HepG2 (cell line): Measurements from ENCODE around the gene MRPL34. TPM values are rescaled to one million over a fixed set of nuclear protein-coding genes. Genes with fewer than 3 reads are reported as not detected.

Experiments used
- ATAC-seq: fragments of 200-7000 bp; cut with Tn5 transposase; 3 replicates; pipeline ENCODE4 v1.9.1; 2020; ENCODE audit warnings: mild to moderate bottlenecking, moderate library complexity
- BruUV-seq: library from RNA; stranded (reverse); fragments of 400-500 nt; replicated peaks from 2 replicates; lab custom pipeline; 2021; lab: Mats Ljungman, UMichigan
- CTCF ChIA-PET: fragments of 300-600 bp; formaldehyde crosslinking; extraction: SDS; loops from one replicate; lab custom pipeline; 2021; ENCODE audit warnings: low total read pairs, inconsistent platforms, low intra/inter-chr PET ratio; lab: Yijun Ruan, JAX
- POLR2A ChIA-PET: fragments of 350-600 bp; sonication (Branson Sonifier 250); formaldehyde crosslinking; loops from one replicate; lab custom pipeline; 2020; ENCODE audit warnings: antibody characterized with exemption, inconsistent platforms; lab: Yijun Ruan, JAX
- DNase-seq: peaks from one replicate; pipeline ENCODE4 v3.0.0-alpha.2; 2015; ENCODE audit warnings: low spot score
- FAIRE-seq: peaks from 3 replicates; lab custom pipeline; 2011; peaks lifted over from hg19 to GRCh38; lab: Jason Lieb, UNC
- H2AFZ ChIP-seq: one replicate; pipeline ENCODE4 v1.6.1; 2011; ENCODE audit warnings: low read length, inconsistent platforms
- H3K27ac ChIP-seq: fragments of 300-600 bp; 3 replicates; pipeline ENCODE4 v1.8.0; 2011; ENCODE audit warnings: mixed run types, mild to moderate bottlenecking, mixed read lengths, low read length, inconsistent platforms; ENCODE audit not compliant: insufficient read depth; ENCODE audit errors: extremely low read length
- H3K27me3 ChIP-seq, 2 experiments: fragments of 200-600 bp in 1 of 2; 2 replicates in 1 of 2; 3 replicates in 1 of 2; pipeline versions ENCODE4 v1.6.0 to v1.8.0; 2011; ENCODE audit warnings: low read length in 2 of 2, mild to moderate bottlenecking in 2 of 2, moderate library complexity in 2 of 2, inconsistent platforms in 1 of 2; ENCODE audit not compliant: insufficient read depth in 2 of 2, control insufficient read depth in 1 of 2
- H3K36me3 ChIP-seq, 2 experiments: fragments of 200-600 bp in 1 of 2; replicated peaks in 1 of 2; 2 replicates in 1 of 2; 3 replicates in 1 of 2; pipeline versions ENCODE4 v1.5.1 to v1.8.0; 2011; ENCODE audit warnings: low read length in 2 of 2, inconsistent platforms in 1 of 2; ENCODE audit not compliant: insufficient read depth in 2 of 2, control insufficient read depth in 1 of 2
- H3K4me1 ChIP-seq: 2 replicates; pipeline ENCODE4 v1.5.1; 2012; ENCODE audit warnings: low read length, inconsistent platforms; ENCODE audit not compliant: insufficient read depth
- H3K4me2 ChIP-seq: 2 replicates; pipeline ENCODE4 v1.6.0; 2011; ENCODE audit warnings: low read depth, low read length, inconsistent platforms
- H3K4me3 ChIP-seq, 3 experiments: fragments of 200-600 bp in 1 of 3; sonication (generic), shearing (Covaris generic) in 1 of 3; replicated peaks in 1 of 3; 2 replicates each; pipeline ENCODE4 v1.5.1; 2011 to 2016; ENCODE audit warnings: low read length in 3 of 3, inconsistent platforms in 2 of 3, low read depth in 2 of 3, mild to moderate bottlenecking in 2 of 3, control low read depth in 1 of 3, mixed read lengths in 1 of 3; ENCODE audit not compliant: insufficient read depth in 1 of 3
- H3K79me2 ChIP-seq: one replicate; pipeline ENCODE4 v1.6.1; 2011; ENCODE audit warnings: low read length, inconsistent platforms; ENCODE audit not compliant: insufficient read depth
- H3K9ac ChIP-seq: 2 replicates; pipeline ENCODE4 v1.6.0; 2011; ENCODE audit warnings: mild to moderate bottlenecking, low read depth, low read length, inconsistent platforms; ENCODE audit not compliant: insufficient read depth
- H3K9me3 ChIP-seq: 2 replicates; pipeline ENCODE4 v1.5.1; 2012; ENCODE audit warnings: mild to moderate bottlenecking, low read length
- H4K20me1 ChIP-seq: 2 replicates; pipeline ENCODE4 v1.6.0; 2011; ENCODE audit warnings: inconsistent platforms, mild to moderate bottlenecking, low read length, moderate library complexity; ENCODE audit not compliant: insufficient read depth
- CBFB ChIP-seq: sonication (generic); formaldehyde crosslinking; IDR thresholded peaks from 2 replicates; pipeline ENCODE4 v1.4.0; 2020; ENCODE audit warnings: missing genetic modification reagents
- DPF2 ChIP-seq: sonication (generic); formaldehyde crosslinking; IDR thresholded peaks from 2 replicates; pipeline ENCODE4 v1.4.0; 2020; ENCODE audit warnings: mild to moderate bottlenecking, low read depth, missing genetic modification reagents, borderline replicate concordance
- GATAD1 ChIP-seq: IDR thresholded peaks from 2 replicates; pipeline ENCODE4 v1.6.1; 2016; ENCODE audit warnings: missing genetic modification reagents, missing compliant biosample characterization
- KDM5B ChIP-seq: sonication (generic); formaldehyde crosslinking; IDR thresholded peaks from 2 replicates; pipeline ENCODE4 v1.4.0; 2020; ENCODE audit warnings: missing genetic modification reagents, mild to moderate bottlenecking, borderline replicate concordance
- KMT2B ChIP-seq: IDR thresholded peaks from 2 replicates; pipeline ENCODE4 v1.6.1; 2016; ENCODE audit warnings: missing genetic modification reagents, missing compliant biosample characterization
- RFX1 ChIP-seq: fragments of 450-650 bp; IDR thresholded peaks from 2 replicates; pipeline ENCODE4 v1.6.1; 2017
- RFX3 ChIP-seq: IDR thresholded peaks from 2 replicates; pipeline ENCODE4 v1.6.1; 2016; ENCODE audit warnings: missing biosample characterization, missing genetic modification reagents
- ZNF572 ChIP-seq: sonication (generic); formaldehyde crosslinking; IDR thresholded peaks from 2 replicates; pipeline ENCODE4 v1.5.1; 2020; ENCODE audit warnings: mild to moderate bottlenecking, missing genetic modification reagents
- ZNF607 ChIP-seq: sonication (generic); formaldehyde crosslinking; IDR thresholded peaks from 2 replicates; pipeline ENCODE4 v1.5.1; 2020; ENCODE audit warnings: missing genetic modification reagents, mild to moderate bottlenecking, borderline replicate concordance
- ZNF615 ChIP-seq: sonication (generic); formaldehyde crosslinking; IDR thresholded peaks from 2 replicates; pipeline ENCODE4 v1.5.0; 2020; ENCODE audit warnings: mild to moderate bottlenecking, missing genetic modification reagents, borderline replicate concordance
- ZNF713 ChIP-seq: sonication (generic); formaldehyde crosslinking; IDR thresholded peaks from 2 replicates; pipeline ENCODE4 v1.4.0; 2020; ENCODE audit warnings: mild to moderate bottlenecking, missing genetic modification reagents
- ZNF740 ChIP-seq: sonication (generic); formaldehyde crosslinking; IDR thresholded peaks from 2 replicates; pipeline ENCODE4 v1.4.0; 2020; ENCODE audit warnings: missing genetic modification reagents
- WGBS: methylation state at CpG from one replicate; pipeline ENCODE4 v1.1.6; 2017; ENCODE audit warnings: low lambda C conversion rate; 5-methylcytosine and 5-hydroxymethylcytosine counted together
- in situ Hi-C: cut with HindIII; loops from 2 replicates; pipeline ENCODE4 v1.10.0; 2017; ENCODE audit warnings: low pct_unique_long_range_greater_than_20kb; ENCODE audit not compliant: extremely low pct_ligation_motif_present
- intact Hi-C: fragments of 100-400 bp; cut with micrococcal nuclease; formaldehyde crosslinking; loops from one replicate; pipeline ENCODE4 v1.10.0; 2022; ENCODE audit not compliant: unreplicated experiment
- polyA plus RNA-seq, 8 experiments: library from polyadenylated mRNA; depleted of rRNA in 3 of 8; stranded (reverse) in 7 of 8; unstranded in 1 of 8; fragments of >200 nt; fragmentation: Illumina TruSeq in 4 of 8; extraction: Trizol in 4 of 8; gene quantifications; 2 replicates each; pipeline versions ENCODE4 v1.2.1 to v1.2.3, GENCODE V29; 2011 to 2016; ENCODE audit warnings: low read depth in 4 of 8, missing spikeins in 1 of 8, mixed read lengths in 1 of 8; ENCODE audit not compliant: insufficient read depth in 1 of 8
- total RNA-seq, 5 experiments: library from RNA; depleted of rRNA; stranded (reverse); fragments of >200 nt; fragmentation: Illumina TruSeq; extraction: Trizol; gene quantifications; 2 replicates each; pipeline ENCODE4 v1.2.3, GENCODE V29; 2016; ENCODE audit warnings: low read depth in 1 of 5
- TF ChIP-seq, protein P1 (sequence below): sonication (generic); formaldehyde crosslinking; IDR thresholded peaks from 2 replicates; pipeline ENCODE4 v1.4.0; 2020; ENCODE audit warnings: missing genetic modification reagents
- TF ChIP-seq, protein P2 (sequence below): sonication (generic); formaldehyde crosslinking; IDR thresholded peaks from 2 replicates; pipeline ENCODE4 v1.8.0; 2023; ENCODE audit warnings: mild to moderate bottlenecking, missing genetic modification reagents

The MRPL34 gene
- total and polyA plus RNA-seq, 2 of the 13 experiments (the other 11 are each of a cell fraction or from before 2014, with no cell fraction given): 74.0 to 77.3 TPM

DNA sequence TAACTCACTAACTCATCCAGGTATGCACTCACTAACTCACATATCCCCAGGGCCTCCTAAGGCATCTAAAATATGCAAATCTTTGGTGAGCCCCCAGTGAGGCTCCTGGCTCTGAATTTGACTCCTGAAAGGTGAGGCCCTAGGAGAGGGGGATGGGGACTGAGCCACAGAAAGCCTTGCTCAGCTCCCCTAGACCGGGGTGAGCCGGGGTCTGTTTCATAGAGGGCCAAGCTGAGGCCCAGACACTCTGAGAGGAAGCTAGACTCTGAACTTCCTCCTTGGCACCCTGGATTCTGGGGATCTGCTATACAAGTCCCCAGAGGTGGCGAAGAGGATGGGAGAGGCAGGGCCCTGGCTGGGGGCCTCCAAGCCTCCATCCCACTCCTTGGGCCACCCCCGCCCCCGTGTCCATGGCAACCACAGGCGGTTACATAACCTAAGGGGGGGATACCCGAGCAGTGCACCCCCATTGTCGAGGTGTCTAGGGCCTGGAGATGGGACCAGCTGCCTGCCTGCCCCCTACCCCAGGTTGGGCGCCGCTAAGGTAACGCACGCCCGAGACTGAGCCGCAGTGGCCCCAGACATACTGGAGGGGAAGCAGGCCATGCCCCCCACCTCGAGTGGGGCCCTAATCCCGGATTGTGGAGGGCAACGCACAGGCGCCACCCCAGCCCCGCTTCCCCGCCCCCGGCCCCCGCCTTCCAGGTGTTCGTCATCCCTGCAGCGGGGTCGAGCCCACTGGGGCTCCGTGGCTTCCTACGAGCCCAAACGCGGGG, 3.1 kb upstream of the MRPL34 start:
- FAIRE-seq (no peak), ATAC-seq (peak; percentile 3), DNase-seq (no peak)
- peak overlapping the region; percentile 97 for H3K4me2 ChIP-seq
- H3K27me3 ChIP-seq: no peaks in the 10 kb centered on the region
- H3K36me3 ChIP-seq: peaks cover 0 to 6% of the 10 kb centered on the region in 2 experiments; a peak in 1 of 5 replicates
- in situ Hi-C loops: no loop called here
- peaks cover 5% of the 10 kb centered on the region for H3K9me3 ChIP-seq
- TF ChIP-seq KMT2B (CRISPR knock-in tag): 0 out of 2 replicates have a peak, but pooled peaks have one; percentile 12
- TF ChIP-seq RFX3 (CRISPR knock-in tag): peak; percentile 60
- 0 out of 2 replicates have a peak, but pooled peaks have one; percentile 49 for TF ChIP-seq ZNF740
- TF ChIP-seq RFX1: peak; percentile 32; the same call in 1 of the 2 replicates
- TF ChIP-seq KDM5B (CRISPR knock-in tag): 0 out of 2 replicates have a peak, but pooled peaks have one; percentile 14
- TF ChIP-seq GATAD1 (CRISPR knock-in tag): no peak
- TF ChIP-seq, protein P1, sequence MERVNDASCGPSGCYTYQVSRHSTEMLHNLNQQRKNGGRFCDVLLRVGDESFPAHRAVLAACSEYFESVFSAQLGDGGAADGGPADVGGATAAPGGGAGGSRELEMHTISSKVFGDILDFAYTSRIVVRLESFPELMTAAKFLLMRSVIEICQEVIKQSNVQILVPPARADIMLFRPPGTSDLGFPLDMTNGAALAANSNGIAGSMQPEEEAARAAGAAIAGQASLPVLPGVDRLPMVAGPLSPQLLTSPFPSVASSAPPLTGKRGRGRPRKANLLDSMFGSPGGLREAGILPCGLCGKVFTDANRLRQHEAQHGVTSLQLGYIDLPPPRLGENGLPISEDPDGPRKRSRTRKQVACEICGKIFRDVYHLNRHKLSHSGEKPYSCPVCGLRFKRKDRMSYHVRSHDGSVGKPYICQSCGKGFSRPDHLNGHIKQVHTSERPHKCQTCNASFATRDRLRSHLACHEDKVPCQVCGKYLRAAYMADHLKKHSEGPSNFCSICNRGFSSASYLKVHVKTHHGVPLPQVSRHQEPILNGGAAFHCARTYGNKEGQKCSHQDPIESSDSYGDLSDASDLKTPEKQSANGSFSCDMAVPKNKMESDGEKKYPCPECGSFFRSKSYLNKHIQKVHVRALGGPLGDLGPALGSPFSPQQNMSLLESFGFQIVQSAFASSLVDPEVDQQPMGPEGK: peak; percentile 28; the same call in 1 of the 2 replicates
- no peak for TF ChIP-seq DPF2 (CRISPR knock-in tag)
- peak; percentile 10; the same call in 1 of the 2 replicates for TF ChIP-seq CBFB
- 0 out of 2 replicates have a peak, but pooled peaks have one; percentile 7 for TF ChIP-seq ZNF572 (CRISPR knock-in tag)
- TF ChIP-seq ZNF713: no peak
- TF ChIP-seq, protein P2, sequence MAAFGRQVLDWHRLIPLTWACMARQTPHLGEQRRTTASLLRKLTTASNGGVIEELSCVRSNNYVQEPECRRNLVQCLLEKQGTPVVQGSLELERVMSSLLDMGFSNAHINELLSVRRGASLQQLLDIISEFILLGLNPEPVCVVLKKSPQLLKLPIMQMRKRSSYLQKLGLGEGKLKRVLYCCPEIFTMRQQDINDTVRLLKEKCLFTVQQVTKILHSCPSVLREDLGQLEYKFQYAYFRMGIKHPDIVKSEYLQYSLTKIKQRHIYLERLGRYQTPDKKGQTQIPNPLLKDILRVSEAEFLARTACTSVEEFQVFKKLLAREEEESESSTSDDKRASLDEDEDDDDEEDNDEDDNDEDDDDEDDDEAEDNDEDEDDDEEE (CRISPR knock-in tag): 0 out of 2 replicates have a peak, but pooled peaks have one; percentile 40
- TF ChIP-seq ZNF615: no peak
- no peak; the same call in 1 of the 2 replicates for TF ChIP-seq ZNF607 (CRISPR knock-in tag)
- peaks cover 33% of the 10 kb centered on the region for H3K4me1 ChIP-seq
- peak overlapping the region; percentile 57 for H3K27ac ChIP-seq
- WGBS: 38% methylated on average over 2 of the region's 29 CpGs
- H3K9ac ChIP-seq: peak overlapping the region; percentile 76
- H3K4me3 ChIP-seq: peak overlapping the region; percentile 81 to 88 (median 81)
- H4K20me1 ChIP-seq: no peaks in the 10 kb centered on the region
- intact Hi-C loops: loop anchor here (1.0 kb wide), 1 partner anchor 87 kb away; the partner anchor contains the start of gene USE1
- ChIA-PET CTCF (no interaction called here), POLR2A (interaction anchor here (0.6 to 1.8 kb wide), 4 partner anchors 47 to 87 kb away, joined by 3 to 6 read pairs (median 4); partner anchors contain the start of gene USE1)
- no peak overlapping the region for H2AFZ ChIP-seq
- H3K79me2 ChIP-seq: peaks cover 3% of the 10 kb centered on the region
- no TSS peak for BruUV-seq
